ENCODE measurements around the gene COL9A2.
A peak's percentile ranks its signal among the peaks of the same experiment; 100 is the strongest.

Gene COL9A2

GRCh38 chr1:40272653-40273213, 44.4 kb downstream of the COL9A2 start:
- DNase-seq (ENCODE audit: low spot score), result no peak
- no peak overlapping the region for H3K4me3 ChIP-seq
- no peak for TF ChIP-seq CTCF (IDR thresholded peaks at IDR 0.05)
- no peak overlapping the region for H3K27ac ChIP-seq

- no peak for TF ChIP-seq CTCF (IDR thresholded peaks at IDR 0.05)
- Histone ChIP-seq H3K27ac (no peak overlapping the region), H3K4me3 (no peak overlapping the region)
- DNase-seq (ENCODE audit: low spot score), result no peak
Observed at GRCh38 chr1:40270152-40270834, 46.8 kb downstream of the COL9A2 start.

GRCh38 chr1:40268211-40268610, 48.9 kb downstream of the COL9A2 start:
- Histone ChIP-seq H3K27ac (peak overlapping the region; percentile 46 to 85), H3K4me3 (no peak overlapping the region)
- TF ChIP-seq CTCF (IDR thresholded peaks at IDR 0.05), result no peak
- DNase-seq (ENCODE audit: low spot score), result no peak

GRCh38 chr1:40267767-40268187, 49.3 kb downstream of the COL9A2 start:
- H3K27ac ChIP-seq, result peak overlapping the region; percentile 56 to 85
- TF ChIP-seq CTCF (IDR thresholded peaks at IDR 0.05), result no peak
- no peak for DNase-seq (ENCODE audit: low spot score)
- no peak overlapping the region for H3K4me3 ChIP-seq

GRCh38 chr1:40266786-40267535, 50.1 kb downstream of the COL9A2 start:
- DNase-seq (ENCODE audit: low spot score), result no peak
- Histone ChIP-seq H3K27ac (peak overlapping the region; percentile 59 to 85), H3K4me3 (no peak overlapping the region)
- no peak for TF ChIP-seq CTCF (IDR thresholded peaks at IDR 0.05)

GRCh38 chr1:40265919-40266318, 51.2 kb downstream of the COL9A2 start:
- TF ChIP-seq CTCF (IDR thresholded peaks at IDR 0.05), result no peak
- Histone ChIP-seq H3K4me3 (no peak overlapping the region), H3K27ac (no peak overlapping the region)
- no peak for DNase-seq (ENCODE audit: low spot score)
